SK-N-SH (cell line): ENCODE results near the gene DIAPH2.

Experiments
- CTCF ChIP-seq: fragments of 200-600 bp; sonication (generic); IDR thresholded peaks from 2 replicates; pipeline ENCODE4 v1.6.1; 2017; ENCODE audit warnings: antibody characterized with exemption, mild to moderate bottlenecking, moderate library complexity
- EP300 ChIP-seq, 2 experiments: IDR thresholded peaks; 2 replicates each; pipeline versions ENCODE4 v1.4.0 to v1.6.1; 2012; ENCODE audit warnings: borderline replicate concordance in 1 of 2, low read depth in 1 of 2, low read length in 1 of 2
- FOXM1 ChIP-seq: IDR thresholded peaks from 2 replicates; pipeline ENCODE4 v1.4.0; 2012; ENCODE audit warnings: low read depth, mild to moderate bottlenecking
- GABPA ChIP-seq: IDR thresholded peaks from 2 replicates; pipeline ENCODE4 v1.4.0; 2012; ENCODE audit warnings: low read depth, mild to moderate bottlenecking
- JUND ChIP-seq: IDR thresholded peaks from 2 replicates; pipeline ENCODE4 v1.4.0; 2012
- MAX ChIP-seq: IDR thresholded peaks from 2 replicates; pipeline ENCODE4 v1.4.0; 2012; ENCODE audit warnings: low read depth
- MEF2A ChIP-seq: IDR thresholded peaks from 2 replicates; pipeline ENCODE4 v1.4.0; 2012; ENCODE audit warnings: low read depth, borderline replicate concordance
- POLR2AphosphoS5 ChIP-seq: IDR thresholded peaks from 2 replicates; pipeline ENCODE4 v1.6.1; 2012; ENCODE audit warnings: low read depth, low read length
- REST ChIP-seq: IDR thresholded peaks from 2 replicates; pipeline ENCODE4 v1.6.1; 2012; ENCODE audit warnings: mild to moderate bottlenecking, low read depth, low read length, moderate library complexity
- RXRA ChIP-seq: IDR thresholded peaks from 2 replicates; pipeline ENCODE4 v1.4.0; 2012; ENCODE audit warnings: low read depth, mild to moderate bottlenecking, borderline replicate concordance
- SMC3 ChIP-seq: IDR thresholded peaks from 2 replicates; pipeline ENCODE4 v1.6.1; 2012; ENCODE audit warnings: low read depth, low read length, improper control_type of control experiment
- USF2 ChIP-seq: fragments of 150-350 bp; IDR thresholded peaks from 2 replicates; pipeline ENCODE4 v1.6.1; 2017; ENCODE audit warnings: antibody characterized with exemption, low read length, low read depth, borderline replicate concordance
- TF ChIP-seq, protein P1 (sequence below): IDR thresholded peaks from 2 replicates; pipeline ENCODE4 v1.4.0; 2012; ENCODE audit warnings: low read depth, borderline replicate concordance

- TF ChIP-seq GABPA (no peak), MAX (no peak), JUND (no peak), RXRA (no peak), MEF2A (no peak), SMC3 (no peak), EP300 (IDR thresholded peaks at IDR 0.05; ENCODE audit: borderline replicate concordance in 1 of 2, low read depth in 1 of 2, low read length in 1 of 2) (no peak), CTCF (no peak), USF2 (no peak), POLR2AphosphoS5 (no peak), FOXM1 (no peak), REST (no peak)
- TF ChIP-seq, protein P1, sequence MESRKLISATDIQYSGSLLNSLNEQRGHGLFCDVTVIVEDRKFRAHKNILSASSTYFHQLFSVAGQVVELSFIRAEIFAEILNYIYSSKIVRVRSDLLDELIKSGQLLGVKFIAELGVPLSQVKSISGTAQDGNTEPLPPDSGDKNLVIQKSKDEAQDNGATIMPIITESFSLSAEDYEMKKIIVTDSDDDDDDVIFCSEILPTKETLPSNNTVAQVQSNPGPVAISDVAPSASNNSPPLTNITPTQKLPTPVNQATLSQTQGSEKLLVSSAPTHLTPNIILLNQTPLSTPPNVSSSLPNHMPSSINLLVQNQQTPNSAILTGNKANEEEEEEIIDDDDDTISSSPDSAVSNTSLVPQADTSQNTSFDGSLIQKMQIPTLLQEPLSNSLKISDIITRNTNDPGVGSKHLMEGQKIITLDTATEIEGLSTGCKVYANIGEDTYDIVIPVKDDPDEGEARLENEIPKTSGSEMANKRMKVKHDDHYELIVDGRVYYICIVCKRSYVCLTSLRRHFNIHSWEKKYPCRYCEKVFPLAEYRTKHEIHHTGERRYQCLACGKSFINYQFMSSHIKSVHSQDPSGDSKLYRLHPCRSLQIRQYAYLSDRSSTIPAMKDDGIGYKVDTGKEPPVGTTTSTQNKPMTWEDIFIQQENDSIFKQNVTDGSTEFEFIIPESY = no peak
Measured at GRCh38 chrX:97030463-97030862, 345.8 kb downstream of the DIAPH2 start.
